ENCODE data around the gene CASP12. TPM values are rescaled to one million over a fixed set of nuclear protein-coding genes. Genes with fewer than 3 reads are reported as not detected.

The CASP12 gene
- not detected in 2 replicates for total RNA-seq (ENCODE audit: low replicate concordance)

DNA sequence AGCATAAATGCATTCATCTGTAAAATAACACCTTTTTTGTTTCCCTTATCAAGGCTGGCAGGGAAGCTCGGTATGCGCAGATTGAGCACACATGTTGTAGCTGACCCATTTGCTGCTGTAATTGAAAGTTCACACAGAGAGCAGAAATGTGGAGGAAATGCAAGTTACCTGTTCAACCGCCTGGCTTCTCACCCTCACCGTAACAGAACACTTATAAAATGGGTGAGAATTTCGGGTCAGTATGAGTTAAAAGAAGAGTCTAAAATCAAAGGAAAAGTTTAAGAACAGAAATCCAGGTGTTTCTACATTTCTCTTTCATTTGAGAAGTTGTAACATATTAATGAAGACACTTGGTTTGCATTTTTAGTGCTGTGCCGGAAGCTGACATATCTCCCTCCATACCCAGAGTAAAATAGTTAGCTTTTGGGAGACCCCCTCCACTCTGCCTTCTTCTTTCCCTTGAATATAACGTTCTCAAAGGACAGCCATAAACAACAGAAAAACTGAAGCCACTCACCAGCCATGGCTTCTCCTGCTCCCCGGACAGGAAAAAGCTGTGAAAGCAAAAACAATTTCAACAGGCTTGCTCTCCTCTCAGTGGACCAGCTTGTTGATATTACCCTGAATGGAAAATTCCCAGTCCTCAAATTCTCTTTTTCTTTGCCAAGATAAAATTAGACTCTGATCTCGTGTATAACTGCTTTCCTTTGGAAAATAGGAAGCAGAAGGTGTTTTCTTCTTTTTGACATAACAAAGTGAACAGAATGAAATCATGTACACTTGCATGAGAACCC lies at the start of gene CASP12:
Gene CASP12, minus strand, starts transcription at position 570 of the 794 bp plus-strand sequence.

Other genes starting within 250 kb of the CASP12 start
- 68.0 and 117 TPM in 2 replicates for gene CASP4, start 70.1 kb upstream of the CASP12 start, total RNA-seq (ENCODE audit: low replicate concordance)
- not detected in 2 replicates for gene CASP5, start 124.7 kb upstream of the CASP12 start, total RNA-seq (ENCODE audit: low replicate concordance)
- 5.9 and 56.3 TPM in 2 replicates for gene CASP1, start 136.7 kb upstream of the CASP12 start, total RNA-seq (ENCODE audit: low replicate concordance)
- 4.5 and 24.5 TPM in 2 replicates for gene CARD16, start 146.9 kb upstream of the CASP12 start, total RNA-seq (ENCODE audit: low replicate concordance)
- not detected in 2 replicates for gene CARD18, start 241.3 kb upstream of the CASP12 start, total RNA-seq (ENCODE audit: low replicate concordance)

Data from smooth muscle cell of the coronary artery (primary cell).